GM11168 (cell line): ENCODE measurements around the gene CDH4.

Source experiments
- in situ Hi-C: fragments of 300-500 bp; cut with MboI; formaldehyde crosslinking; loops from one replicate; pipeline ENCODE4 v1.12.0; 2022; ENCODE audit warnings: low sequenced_read_pairs; ENCODE audit not compliant: unreplicated experiment

Gene CDH4

GRCh38 chr20:61666471-61666832 is 414.4 kb downstream of the CDH4 start:
- in situ Hi-C loops = no loop called here

- in situ Hi-C loops = no loop called here
Measured at GRCh38 chr20:61667056-61667792, 415.2 kb downstream of the CDH4 start.

GRCh38 chr20:61668065-61668650 is 416.1 kb downstream of the CDH4 start:
- in situ Hi-C loops = no loop called here

GRCh38 chr20:61668771-61669503 is 416.9 kb downstream of the CDH4 start:
- in situ Hi-C loops = no loop called here

GRCh38 chr20:61670274-61670673 is 418.2 kb downstream of the CDH4 start:
- in situ Hi-C loops = no loop called here

GRCh38 chr20:61671559-61671958 is 419.5 kb downstream of the CDH4 start:
- in situ Hi-C loops = no loop called here

GRCh38 chr20:61673152-61673847 is 421.2 kb downstream of the CDH4 start:
- in situ Hi-C loops = no loop called here

GRCh38 chr20:61674121-61674520 is 422.1 kb downstream of the CDH4 start:
- in situ Hi-C loops = no loop called here

GRCh38 chr20:61674688-61675087 is 422.6 kb downstream of the CDH4 start:
- in situ Hi-C loops = no loop called here

- in situ Hi-C loops = no loop called here
Measured at GRCh38 chr20:61677928-61678327, 425.9 kb downstream of the CDH4 start.

GRCh38 chr20:61678437-61678836 is 426.4 kb downstream of the CDH4 start:
- in situ Hi-C loops = no loop called here

GRCh38 chr20:61679473-61679872 is 427.4 kb downstream of the CDH4 start:
- in situ Hi-C loops = no loop called here

GRCh38 chr20:61680096-61680495 is 428.0 kb downstream of the CDH4 start:
- in situ Hi-C loops = no loop called here

GRCh38 chr20:61682114-61682995 is 430.3 kb downstream of the CDH4 start:
- in situ Hi-C loops = no loop called here

GRCh38 chr20:61682996-61683681 is 431.1 kb downstream of the CDH4 start:
- in situ Hi-C loops = no loop called here

- in situ Hi-C loops = no loop called here
Measured at GRCh38 chr20:61683721-61684120, 431.7 kb downstream of the CDH4 start.

GRCh38 chr20:61684136-61684535 is 432.1 kb downstream of the CDH4 start:
- in situ Hi-C loops = no loop called here

GRCh38 chr20:61684583-61685235 is 432.6 kb downstream of the CDH4 start:
- in situ Hi-C loops = no loop called here

- in situ Hi-C loops = no loop called here
Measured at GRCh38 chr20:61685462-61685861, 433.4 kb downstream of the CDH4 start.
